PC-9 (cell line): ENCODE data around the gene SYNJ2. TPM values are rescaled to one million over a fixed set of nuclear protein-coding genes. Genes with fewer than 3 reads are reported as not detected.

Source experiments
- BruUV-seq: library from RNA; stranded (reverse); fragments of 400-500 nt; replicated peaks from 2 replicates; lab custom pipeline; 2021; lab: Mats Ljungman, UMichigan
- CTCF ChIA-PET: fragments of 300-600 bp; sonication (Branson Sonifier 250); formaldehyde crosslinking; loops from one replicate; lab custom pipeline; 2022; ENCODE audit warnings: antibody characterized with exemption; lab: Charles Lee
- POLR2A ChIA-PET: fragments of 300-600 bp; sonication (Branson Sonifier 250); formaldehyde crosslinking; loops from one replicate; lab custom pipeline; 2022; ENCODE audit warnings: antibody characterized with exemption; ENCODE audit not compliant: unreplicated experiment; lab: Charles Lee
- DNase-seq, 2 experiments: peaks; one replicate each; pipeline versions ENCODE4 v3.0.0 to v3.0.0-alpha.2; 2015 to 2022; ENCODE audit warnings: mixed read lengths in 1 of 2
- H2AFZ ChIP-seq: fragments of 200-600 bp; sonication (generic); 2 replicates; pipeline ENCODE4 v1.8.1; 2017; ENCODE audit warnings: antibody characterized with exemption
- H3F3A ChIP-seq: fragments of 200-600 bp; sonication (generic); 2 replicates; pipeline ENCODE4 v1.8.1; 2017; ENCODE audit warnings: antibody characterized with exemption, mild to moderate bottlenecking, low read depth; ENCODE audit not compliant: insufficient read depth
- H3K27ac ChIP-seq: fragments of 200-600 bp; sonication (generic); 2 replicates; pipeline ENCODE4 v1.6.1; 2016; ENCODE audit warnings: mixed run types
- H3K27me3 ChIP-seq: fragments of 200-600 bp; sonication (generic); 2 replicates; pipeline ENCODE4 v1.6.1; 2016; ENCODE audit warnings: low read depth, mixed run types; ENCODE audit not compliant: insufficient read depth
- H3K36me3 ChIP-seq: fragments of 200-600 bp; sonication (generic); 2 replicates; pipeline ENCODE4 v1.6.1; 2016; ENCODE audit warnings: low read depth, mixed run types
- H3K4me1 ChIP-seq: fragments of 200-600 bp; sonication (generic); replicated peaks from 2 replicates; pipeline ENCODE4 v1.6.1; 2016; ENCODE audit warnings: mixed run types; ENCODE audit not compliant: insufficient read depth
- H3K4me2 ChIP-seq: fragments of 200-600 bp; sonication (generic); 2 replicates; pipeline ENCODE4 v1.6.1; 2017; ENCODE audit warnings: mixed run types
- H3K4me3 ChIP-seq: fragments of 200-600 bp; sonication (generic); 2 replicates; pipeline ENCODE4 v1.6.1; 2016; ENCODE audit warnings: mixed run types
- H3K79me2 ChIP-seq: fragments of 200-600 bp; sonication (generic); 2 replicates; pipeline ENCODE4 v1.6.1; 2017; ENCODE audit warnings: low read depth, mixed run types
- H3K9me2 ChIP-seq: fragments of 200-600 bp; sonication (generic); 2 replicates; pipeline ENCODE4 v1.8.1; 2017; ENCODE audit warnings: mild to moderate bottlenecking; ENCODE audit not compliant: insufficient read depth
- H3K9me3 ChIP-seq: fragments of 200-600 bp; sonication (generic); 2 replicates; pipeline ENCODE4 v1.8.1; 2016; ENCODE audit warnings: low read depth; ENCODE audit not compliant: insufficient read depth
- H4K20me1 ChIP-seq: fragments of 200-600 bp; sonication (generic); 2 replicates; pipeline ENCODE4 v1.8.1; 2017; ENCODE audit not compliant: insufficient read depth
- EZH2 ChIP-seq: fragments of 200-600 bp; sonication (generic); IDR thresholded peaks from 2 replicates; pipeline ENCODE4 v1.8.0; 2017; ENCODE audit warnings: antibody characterized with exemption, low read depth
- intact Hi-C: fragments of 100-400 bp; cut with micrococcal nuclease; formaldehyde crosslinking; loops from one replicate; pipeline ENCODE4 v1.10.0; 2022; ENCODE audit not compliant: unreplicated experiment
- total RNA-seq: library from RNA; stranded (reverse); gene quantifications from 2 replicates; pipeline ENCODE4 v1.2.3, GENCODE V29; 2021
- TF ChIP-seq, protein P1 (sequence below): fragments of 200-600 bp; sonication (generic); conservative IDR thresholded peaks from 2 replicates; pipeline ENCODE4 v1.6.1; 2017; ENCODE audit warnings: mixed run types, antibody characterized with exemption, mild to moderate bottlenecking, moderate library complexity

SYNJ2 gene
- total RNA-seq, 1 experiment from 2014 or later, result 30.3 TPM

DNA sequence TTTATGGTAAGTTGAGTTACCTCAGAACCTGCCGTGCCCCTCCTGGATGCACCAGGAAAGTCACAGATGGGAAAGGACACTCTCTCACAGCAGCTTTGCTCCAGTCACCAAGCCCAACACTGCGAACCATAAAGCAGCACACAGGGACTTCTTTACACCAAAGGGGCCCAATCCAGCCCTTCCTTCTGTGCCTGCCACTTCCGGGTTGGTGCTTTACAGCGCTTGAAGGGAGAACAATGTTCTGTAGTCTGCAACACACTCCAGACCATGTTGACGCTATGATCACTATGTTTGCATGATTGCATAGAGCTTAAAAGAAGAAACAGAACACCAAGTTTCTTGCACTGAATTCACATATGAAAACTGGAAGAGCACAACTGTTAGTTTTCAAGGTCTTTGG, 129.3 kb downstream of the SYNJ2 start:
- no peaks in the 10 kb centered on the region for H4K20me1 ChIP-seq
- H3K36me3 ChIP-seq, result no peaks in the 10 kb centered on the region
- no peaks in the 10 kb centered on the region for H3K4me1 ChIP-seq
- no peaks in the 10 kb centered on the region for H3K9me3 ChIP-seq
- no peak for DNase-seq
- intact Hi-C loops, result no loop called here
- no peak overlapping the region for H3K4me2 ChIP-seq
- POLR2A ChIA-PET, result no interaction called here
- H3K9me2 ChIP-seq, result no peaks in the 10 kb centered on the region
- CTCF ChIA-PET, result no interaction called here
- no peak overlapping the region for H2AFZ ChIP-seq
- peaks cover 14% of the 10 kb centered on the region; the same call in 1 of the 2 replicates for H3F3A ChIP-seq
- no peak for TF ChIP-seq EZH2
- TF ChIP-seq, protein P1, sequence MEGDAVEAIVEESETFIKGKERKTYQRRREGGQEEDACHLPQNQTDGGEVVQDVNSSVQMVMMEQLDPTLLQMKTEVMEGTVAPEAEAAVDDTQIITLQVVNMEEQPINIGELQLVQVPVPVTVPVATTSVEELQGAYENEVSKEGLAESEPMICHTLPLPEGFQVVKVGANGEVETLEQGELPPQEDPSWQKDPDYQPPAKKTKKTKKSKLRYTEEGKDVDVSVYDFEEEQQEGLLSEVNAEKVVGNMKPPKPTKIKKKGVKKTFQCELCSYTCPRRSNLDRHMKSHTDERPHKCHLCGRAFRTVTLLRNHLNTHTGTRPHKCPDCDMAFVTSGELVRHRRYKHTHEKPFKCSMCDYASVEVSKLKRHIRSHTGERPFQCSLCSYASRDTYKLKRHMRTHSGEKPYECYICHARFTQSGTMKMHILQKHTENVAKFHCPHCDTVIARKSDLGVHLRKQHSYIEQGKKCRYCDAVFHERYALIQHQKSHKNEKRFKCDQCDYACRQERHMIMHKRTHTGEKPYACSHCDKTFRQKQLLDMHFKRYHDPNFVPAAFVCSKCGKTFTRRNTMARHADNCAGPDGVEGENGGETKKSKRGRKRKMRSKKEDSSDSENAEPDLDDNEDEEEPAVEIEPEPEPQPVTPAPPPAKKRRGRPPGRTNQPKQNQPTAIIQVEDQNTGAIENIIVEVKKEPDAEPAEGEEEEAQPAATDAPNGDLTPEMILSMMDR, result no peak
- no TSS peak for BruUV-seq
- H3K27me3 ChIP-seq, result no peaks in the 10 kb centered on the region
- H3K27ac ChIP-seq, result no peak overlapping the region
- no peak overlapping the region for H3K4me3 ChIP-seq
- H3K79me2 ChIP-seq, result no peaks in the 10 kb centered on the region

DNA sequence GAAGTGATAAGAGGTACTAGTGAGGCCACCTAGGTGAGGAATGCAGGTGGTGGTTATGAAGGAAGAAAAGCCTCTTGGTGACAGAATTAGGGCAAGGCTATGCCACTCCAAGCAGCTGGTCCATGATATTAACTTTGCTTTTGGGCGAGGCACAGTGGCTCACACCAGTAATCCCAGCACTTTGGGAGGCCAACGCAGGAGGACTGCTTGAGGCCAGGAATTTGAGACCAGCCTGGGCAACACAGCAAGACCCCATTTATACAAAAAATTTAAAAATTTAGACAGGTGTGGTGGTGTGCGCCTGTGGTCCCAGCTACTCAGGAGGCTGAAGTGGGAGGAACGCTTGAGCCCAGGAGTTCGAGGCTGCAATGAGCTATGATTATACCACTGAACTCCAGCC, 130.3 kb downstream of the SYNJ2 start:
- Histone ChIP-seq H3K4me2 (no peak overlapping the region), H3K79me2 (no peaks in the 10 kb centered on the region), H3K36me3 (no peaks in the 10 kb centered on the region), H3K27ac (no peak overlapping the region), H3K9me3 (no peaks in the 10 kb centered on the region), H3K4me3 (no peak overlapping the region), H3F3A (peaks cover 14% of the 10 kb centered on the region; the same call in 1 of the 2 replicates), H3K4me1 (no peaks in the 10 kb centered on the region), H4K20me1 (no peaks in the 10 kb centered on the region), H3K9me2 (no peaks in the 10 kb centered on the region), H2AFZ (no peak overlapping the region), H3K27me3 (no peaks in the 10 kb centered on the region)
- no TSS peak for BruUV-seq
- intact Hi-C loops, result no loop called here
- ChIA-PET CTCF (no interaction called here), POLR2A (no interaction called here)
- no peak for DNase-seq
- TF ChIP-seq, protein P1, result no peak
- no peak for TF ChIP-seq EZH2

DNA sequence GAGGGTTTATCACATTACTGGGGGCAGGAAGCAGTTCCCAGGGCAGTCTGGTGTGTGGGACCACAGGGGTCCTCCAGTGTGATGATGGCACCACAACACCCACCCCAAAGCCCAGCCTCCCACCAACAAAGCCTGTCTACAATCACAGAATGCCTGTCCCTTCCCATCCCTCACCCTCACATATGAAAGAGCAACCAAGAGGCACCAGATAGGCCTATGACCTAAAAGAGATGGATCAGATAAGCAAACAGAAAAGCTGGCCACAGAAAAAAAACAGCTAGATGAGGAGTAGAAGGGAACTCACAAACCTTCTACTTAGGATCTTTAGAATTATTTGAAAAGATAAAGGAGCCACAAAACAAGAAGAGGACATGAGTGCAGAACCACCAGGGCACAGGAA, 132.1 kb downstream of the SYNJ2 start:
- CTCF ChIA-PET, result no interaction called here

More for the DNA sequence above, 132.1 kb downstream of the SYNJ2 start:
- no peak overlapping the region for H3K4me2 ChIP-seq
- intact Hi-C loops, result no loop called here
- no TSS peak for BruUV-seq
- TF ChIP-seq, protein P1, result no peak
- no peak for TF ChIP-seq EZH2
- no peak overlapping the region for H3K27ac ChIP-seq
- no peak for DNase-seq
- H2AFZ ChIP-seq, result no peak overlapping the region
- no peaks in the 10 kb centered on the region for H3K9me2 ChIP-seq
- H3K27me3 ChIP-seq, result no peaks in the 10 kb centered on the region
- POLR2A ChIA-PET, result no interaction called here
- H3K4me3 ChIP-seq, result no peak overlapping the region
- H3F3A ChIP-seq, result 0 out of 2 replicates have a peak, but pooled peaks cover 12% of the 10 kb centered on the region
- H4K20me1 ChIP-seq, result no peaks in the 10 kb centered on the region
- no peaks in the 10 kb centered on the region for H3K4me1 ChIP-seq
- H3K36me3 ChIP-seq, result no peaks in the 10 kb centered on the region
- no peaks in the 10 kb centered on the region for H3K79me2 ChIP-seq
- no peaks in the 10 kb centered on the region for H3K9me3 ChIP-seq
